ENCODE measurements around the gene EIF1AX. TPM values are rescaled to one million over a fixed set of nuclear protein-coding genes. Genes with fewer than 3 reads are reported as not detected.

Gene EIF1AX
- total RNA-seq, 1 experiment from 2014 or later = 132 TPM

DNA sequence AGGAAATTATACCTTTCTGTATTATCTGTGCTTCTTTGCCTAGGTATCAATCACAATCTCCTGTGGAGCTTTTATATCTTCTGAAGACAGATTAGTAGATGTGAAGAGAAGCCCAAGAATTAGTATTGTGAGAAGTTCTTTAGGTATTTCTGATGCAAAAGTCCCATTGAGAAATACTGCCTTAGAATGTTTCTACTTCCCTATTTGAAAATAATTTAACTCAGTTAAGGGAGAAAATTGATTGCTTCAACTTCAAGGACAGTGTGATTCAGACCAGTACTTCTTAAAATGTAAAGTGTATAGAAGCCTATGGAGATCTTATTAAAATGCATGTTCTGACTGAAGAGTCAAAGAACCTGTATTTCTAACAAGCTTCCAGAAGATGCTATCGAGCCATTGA lies 9.0 kb downstream of the EIF1AX start:
- Histone ChIP-seq H3K4me1 (ENCODE audit: control insufficient read depth in 1 of 2, insufficient read depth in 2 of 2, low read length in 2 of 2) (no peaks in the 10 kb centered on the region), H3K36me3 (ENCODE audit: control insufficient read depth in 1 of 2, insufficient read depth in 2 of 2, low read length in 2 of 2) (peaks cover 25 to 32% of the 10 kb centered on the region in 2 experiments), H4K20me1 (ENCODE audit: insufficient read depth) (peaks cover 10% of the 10 kb centered on the region; the same call in 1 of the 2 replicates), H2AFZ (ENCODE audit: low read depth, low read length, poor library complexity, severe bottlenecking) (no peak overlapping the region), H3K9ac (ENCODE audit: low read length) (no peak overlapping the region), H3K9me2 (ENCODE audit: insufficient read depth) (no peaks in the 10 kb centered on the region), H3K27ac (ENCODE audit: low read depth, low read length) (no peak overlapping the region), H3K27me3 (ENCODE audit: insufficient read depth, low read length) (no peaks in the 10 kb centered on the region), H3K9me3 (ENCODE audit: control insufficient read depth in 1 of 2, insufficient read depth in 1 of 2, low read depth in 1 of 2, low read length in 2 of 2) (no peaks in the 10 kb centered on the region), H3K4me2 (ENCODE audit: low read length) (no peak overlapping the region), H3K79me2 (ENCODE audit: insufficient read depth, low read length) (peaks cover 54% of the 10 kb centered on the region), H3K4me3 (replicated peaks in 1 of 2; ENCODE audit: low read depth in 1 of 2, low read length in 2 of 2) (no peak overlapping the region)
- DNase-seq (ENCODE audit: low read depth, low spot score) (no peak), ATAC-seq (no peak)
- ChIA-PET CTCF (no interaction called here), POLR2A (no interaction called here), RAD21 (ENCODE audit: low non-redundant PET in 1 of 2, low total read pairs in 2 of 2, uncharacterized antibody in 2 of 2, unreplicated experiment in 2 of 2) (no interaction called here)
- TF ChIP-seq, protein P1, sequence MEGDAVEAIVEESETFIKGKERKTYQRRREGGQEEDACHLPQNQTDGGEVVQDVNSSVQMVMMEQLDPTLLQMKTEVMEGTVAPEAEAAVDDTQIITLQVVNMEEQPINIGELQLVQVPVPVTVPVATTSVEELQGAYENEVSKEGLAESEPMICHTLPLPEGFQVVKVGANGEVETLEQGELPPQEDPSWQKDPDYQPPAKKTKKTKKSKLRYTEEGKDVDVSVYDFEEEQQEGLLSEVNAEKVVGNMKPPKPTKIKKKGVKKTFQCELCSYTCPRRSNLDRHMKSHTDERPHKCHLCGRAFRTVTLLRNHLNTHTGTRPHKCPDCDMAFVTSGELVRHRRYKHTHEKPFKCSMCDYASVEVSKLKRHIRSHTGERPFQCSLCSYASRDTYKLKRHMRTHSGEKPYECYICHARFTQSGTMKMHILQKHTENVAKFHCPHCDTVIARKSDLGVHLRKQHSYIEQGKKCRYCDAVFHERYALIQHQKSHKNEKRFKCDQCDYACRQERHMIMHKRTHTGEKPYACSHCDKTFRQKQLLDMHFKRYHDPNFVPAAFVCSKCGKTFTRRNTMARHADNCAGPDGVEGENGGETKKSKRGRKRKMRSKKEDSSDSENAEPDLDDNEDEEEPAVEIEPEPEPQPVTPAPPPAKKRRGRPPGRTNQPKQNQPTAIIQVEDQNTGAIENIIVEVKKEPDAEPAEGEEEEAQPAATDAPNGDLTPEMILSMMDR (IDR thresholded peaks at IDR 0.05 in 2 of 3, conservative IDR thresholded peaks at IDR 0.05 in 1 of 3; ENCODE audit: borderline replicate concordance in 1 of 3, insufficient read depth in 1 of 3, low read depth in 2 of 3, low read length in 2 of 3) = no peak
- TF ChIP-seq CEBPB (IDR thresholded peaks at IDR 0.05; ENCODE audit: low read depth) (no peak), POLR2AphosphoS5 (IDR thresholded peaks at IDR 0.05; ENCODE audit: low read depth, low read length) (no peak)
- intact Hi-C loops (cut with micrococcal nuclease) = no loop called here
- no TSS peak for BruUV-seq (replicated peaks)

DNA sequence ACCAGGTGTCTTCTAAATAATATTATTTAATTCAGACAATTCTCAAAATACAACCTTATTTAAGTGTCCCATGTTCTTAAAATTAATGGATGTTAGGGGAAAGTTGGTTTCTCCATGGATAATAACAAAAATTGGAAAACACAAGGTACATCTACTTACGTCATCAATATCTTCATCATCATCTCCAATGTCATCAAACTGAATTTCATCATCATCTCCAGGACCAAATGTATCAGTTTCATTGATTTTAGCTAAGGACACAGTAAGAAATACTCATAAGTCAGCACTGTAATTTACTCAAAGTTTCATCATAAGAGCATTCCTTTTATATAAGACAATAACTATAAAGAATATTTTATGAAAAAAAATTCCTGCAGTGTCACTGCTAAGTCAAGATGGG lies 11.3 kb downstream of the EIF1AX start:
- H3K4me3 ChIP-seq (replicated peaks in 1 of 2; ENCODE audit: low read depth in 1 of 2, low read length in 2 of 2) = no peak overlapping the region
- H3K27me3 ChIP-seq (ENCODE audit: insufficient read depth, low read length) = no peaks in the 10 kb centered on the region
- H3K79me2 ChIP-seq (ENCODE audit: insufficient read depth, low read length) = peaks cover 31% of the 10 kb centered on the region
- H3K27ac ChIP-seq (ENCODE audit: low read depth, low read length) = no peak overlapping the region
- H4K20me1 ChIP-seq (ENCODE audit: insufficient read depth) = no peaks in the 10 kb centered on the region
- H3K36me3 ChIP-seq (ENCODE audit: control insufficient read depth in 1 of 2, insufficient read depth in 2 of 2, low read length in 2 of 2) = peaks cover 20 to 21% of the 10 kb centered on the region in 2 experiments
- H3K9me3 ChIP-seq (ENCODE audit: control insufficient read depth in 1 of 2, insufficient read depth in 1 of 2, low read depth in 1 of 2, low read length in 2 of 2) = no peaks in the 10 kb centered on the region
- ChIA-PET CTCF (no interaction called here), RAD21 (ENCODE audit: low non-redundant PET in 1 of 2, low total read pairs in 2 of 2, uncharacterized antibody in 2 of 2, unreplicated experiment in 2 of 2) (no interaction called here), POLR2A (no interaction called here)
- no peak for TF ChIP-seq FOSL1 (IDR thresholded peaks at IDR 0.05; ENCODE audit: low read depth)
- TF ChIP-seq ZNF274 (IDR thresholded peaks at IDR 0.05; ENCODE audit: low read depth, low read length) = no peak
- no peak for TF ChIP-seq CEBPB (IDR thresholded peaks at IDR 0.05; ENCODE audit: low read depth)
- TF ChIP-seq, protein P2, sequence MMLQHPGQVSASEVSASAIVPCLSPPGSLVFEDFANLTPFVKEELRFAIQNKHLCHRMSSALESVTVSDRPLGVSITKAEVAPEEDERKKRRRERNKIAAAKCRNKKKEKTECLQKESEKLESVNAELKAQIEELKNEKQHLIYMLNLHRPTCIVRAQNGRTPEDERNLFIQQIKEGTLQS (IDR thresholded peaks at IDR 0.05) = no peak
- H3K4me2 ChIP-seq (ENCODE audit: low read length) = no peak overlapping the region
- DNase-seq (ENCODE audit: low read depth, low spot score) (no peak), ATAC-seq (no peak)
- no peaks in the 10 kb centered on the region for H3K9me2 ChIP-seq (ENCODE audit: insufficient read depth)
- H2AFZ ChIP-seq (ENCODE audit: low read depth, low read length, poor library complexity, severe bottlenecking) = no peak overlapping the region
- no peak overlapping the region for H3K9ac ChIP-seq (ENCODE audit: low read length)
- intact Hi-C loops (cut with micrococcal nuclease) = no loop called here
- BruUV-seq (replicated peaks) = no TSS peak
- H3K4me1 ChIP-seq (ENCODE audit: control insufficient read depth in 1 of 2, insufficient read depth in 2 of 2, low read length in 2 of 2) = no peaks in the 10 kb centered on the region

Data from HCT116 (cell line).